Thyroid gland (tissue), 4 donors: ENCODE results near the gene P2RY2. TPM values are rescaled to one million over a fixed set of nuclear protein-coding genes. Genes with fewer than 3 reads are reported as not detected.
A peak's percentile ranks its signal among the peaks of the same experiment; 100 is the strongest.
"Not testable (repeated sequence)": the region's sequence is repeated elsewhere in the genome, so short reads cannot be mapped to it uniquely, and the experiment has no call there.

ENCODE experiments used
- DNase-seq, 2 donors: peaks; one replicate each; pipeline ENCODE4 v3.0.0-alpha.2; 2019
- H3K27ac ChIP-seq, 3 donors: fragments of 200-600 bp; sonication (generic); 1 replicate in 2 of 3; 2 replicates in 1 of 3; pipeline ENCODE4 v1.5.1; 2016 to 2019; ENCODE audit warnings: mild to moderate bottlenecking in 1 of 3, moderate library complexity in 1 of 3
- H3K27me3 ChIP-seq: fragments of 200-600 bp; sonication (generic); one replicate; pipeline ENCODE4 v1.5.1; 2019
- H3K36me3 ChIP-seq, 2 donors: fragments of 200-600 bp; sonication (generic); one replicate each; pipeline ENCODE4 v1.5.1; 2016 to 2019
- H3K4me1 ChIP-seq, 2 donors: fragments of 200-600 bp; sonication (generic); one replicate each; pipeline ENCODE4 v1.5.1; 2017 to 2019
- H3K4me3 ChIP-seq, 3 donors: fragments of 200-600 bp; sonication (generic); replicated peaks in 1 of 3; 1 replicate in 2 of 3; 2 replicates in 1 of 3; pipeline ENCODE4 v1.5.1; 2016; ENCODE audit warnings: mild to moderate bottlenecking in 1 of 3
- H3K9me3 ChIP-seq: fragments of 200-600 bp; sonication (generic); one replicate; pipeline ENCODE4 v1.5.1; 2017
- POLR2A ChIP-seq, 2 donors: fragments of 450-650 bp; IDR thresholded peaks; one replicate each; pipeline ENCODE4 v1.6.1; 2017; ENCODE audit warnings: antibody characterized with exemption in 2 of 2, mild to moderate bottlenecking in 2 of 2, moderate library complexity in 1 of 2
- WGBS, 2 donors: methylation state at CpG; one replicate each; pipeline ENCODE4 v1.1.5; 2017; 5-methylcytosine and 5-hydroxymethylcytosine counted together
- intact Hi-C: fragments of 100-400 bp; cut with DNase I; formaldehyde crosslinking; loops from one replicate; pipeline ENCODE4 v1.15.1; 2023
- total RNA-seq, 4 donors: library from RNA; depleted of rRNA; stranded (reverse); fragments of >200 nt; gene quantifications; one replicate each; pipeline ENCODE4 v1.2.3, GENCODE V29; 2016
- TF ChIP-seq, protein P1 (sequence below), 6 experiments: fragments of 200-600 bp in 3 of 6; fragments of 450-650 bp in 3 of 6; sonication (generic) in 3 of 6; IDR thresholded peaks; one replicate each; pipeline ENCODE4 v1.5.1; 2016 to 2019; ENCODE audit warnings: antibody characterized with exemption in 6 of 6, mild to moderate bottlenecking in 2 of 6, inconsistent platforms in 1 of 6, moderate library complexity in 1 of 6

The P2RY2 gene
- total RNA-seq, 4 donors from 2014 or later, result 29.3 to 38.1 (median 37.7) TPM

DNA sequence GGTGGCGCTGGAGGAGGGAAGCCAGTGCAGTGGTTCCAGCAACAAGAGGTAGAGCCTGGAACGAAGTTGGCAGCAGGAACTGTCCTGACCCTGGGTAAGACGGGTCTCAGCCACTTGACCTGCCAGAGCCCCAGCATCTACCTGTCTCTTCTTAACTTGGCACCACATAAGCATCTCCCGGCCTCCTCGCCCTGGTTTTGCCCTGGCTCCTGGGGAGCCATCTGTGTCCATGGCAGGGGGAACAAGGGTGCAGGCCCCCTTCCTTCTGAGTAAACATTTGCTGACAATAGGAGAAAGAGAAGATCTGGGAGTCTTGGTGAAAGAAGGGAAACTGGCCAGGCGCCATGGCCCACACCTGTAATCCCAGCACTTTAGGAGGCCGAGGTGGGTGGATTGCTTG lies 12.8 kb downstream of the P2RY2 start:
- Histone ChIP-seq H3K27ac (no peak overlapping the region), H3K36me3 (peaks cover 11 to 13% of the 10 kb centered on the region in 2 donors), H3K4me3 (no peak overlapping the region), H3K27me3 (no peaks in the 10 kb centered on the region), H3K9me3 (no peaks in the 10 kb centered on the region), H3K4me1 (peaks cover 28 to 31% of the 10 kb centered on the region in 2 donors)
- TF ChIP-seq, protein P1, sequence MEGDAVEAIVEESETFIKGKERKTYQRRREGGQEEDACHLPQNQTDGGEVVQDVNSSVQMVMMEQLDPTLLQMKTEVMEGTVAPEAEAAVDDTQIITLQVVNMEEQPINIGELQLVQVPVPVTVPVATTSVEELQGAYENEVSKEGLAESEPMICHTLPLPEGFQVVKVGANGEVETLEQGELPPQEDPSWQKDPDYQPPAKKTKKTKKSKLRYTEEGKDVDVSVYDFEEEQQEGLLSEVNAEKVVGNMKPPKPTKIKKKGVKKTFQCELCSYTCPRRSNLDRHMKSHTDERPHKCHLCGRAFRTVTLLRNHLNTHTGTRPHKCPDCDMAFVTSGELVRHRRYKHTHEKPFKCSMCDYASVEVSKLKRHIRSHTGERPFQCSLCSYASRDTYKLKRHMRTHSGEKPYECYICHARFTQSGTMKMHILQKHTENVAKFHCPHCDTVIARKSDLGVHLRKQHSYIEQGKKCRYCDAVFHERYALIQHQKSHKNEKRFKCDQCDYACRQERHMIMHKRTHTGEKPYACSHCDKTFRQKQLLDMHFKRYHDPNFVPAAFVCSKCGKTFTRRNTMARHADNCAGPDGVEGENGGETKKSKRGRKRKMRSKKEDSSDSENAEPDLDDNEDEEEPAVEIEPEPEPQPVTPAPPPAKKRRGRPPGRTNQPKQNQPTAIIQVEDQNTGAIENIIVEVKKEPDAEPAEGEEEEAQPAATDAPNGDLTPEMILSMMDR (IDR thresholded peaks at IDR 0.05), result no peak
- no peak for TF ChIP-seq POLR2A (IDR thresholded peaks at IDR 0.05)
- 83 to 93% methylated on average over 7 of the region's 7 CpGs for WGBS, 2 donors
- peak in 1 of 2 donors; percentile 2 for DNase-seq
- intact Hi-C loops, result no loop called here

DNA sequence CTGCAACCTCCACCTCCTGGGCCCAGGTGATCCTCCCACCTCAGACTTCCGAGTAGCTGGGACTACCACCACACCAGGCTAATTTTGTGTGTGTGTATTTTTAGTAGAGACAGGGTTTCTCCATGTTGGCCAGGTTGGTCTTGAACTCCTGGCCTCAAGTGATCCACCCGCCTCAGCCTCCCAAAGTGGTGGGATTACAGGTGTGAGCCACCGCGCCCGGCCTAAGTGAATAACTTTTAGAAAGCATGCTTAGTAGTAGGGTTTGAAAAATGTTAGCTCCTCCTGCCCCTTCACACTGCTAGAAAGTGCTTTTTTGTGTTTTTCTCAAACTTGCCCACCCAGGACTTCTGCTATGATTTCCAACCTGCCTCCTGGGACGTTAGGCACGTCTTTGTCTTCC lies 14.4 kb downstream of the P2RY2 start:
- Histone ChIP-seq H3K36me3 (peaks cover 11 to 14% of the 10 kb centered on the region in 2 donors), H3K4me1 (peaks cover 13 to 20% of the 10 kb centered on the region in 2 donors)
- DNase-seq, H3K4me3 ChIP-seq, H3K27me3 ChIP-seq, intact Hi-C loops, H3K27ac ChIP-seq, H3K9me3 ChIP-seq: not testable (repeated sequence)
- 93 to 96% methylated on average over 7 of the region's 7 CpGs for WGBS, 2 donors

DNA sequence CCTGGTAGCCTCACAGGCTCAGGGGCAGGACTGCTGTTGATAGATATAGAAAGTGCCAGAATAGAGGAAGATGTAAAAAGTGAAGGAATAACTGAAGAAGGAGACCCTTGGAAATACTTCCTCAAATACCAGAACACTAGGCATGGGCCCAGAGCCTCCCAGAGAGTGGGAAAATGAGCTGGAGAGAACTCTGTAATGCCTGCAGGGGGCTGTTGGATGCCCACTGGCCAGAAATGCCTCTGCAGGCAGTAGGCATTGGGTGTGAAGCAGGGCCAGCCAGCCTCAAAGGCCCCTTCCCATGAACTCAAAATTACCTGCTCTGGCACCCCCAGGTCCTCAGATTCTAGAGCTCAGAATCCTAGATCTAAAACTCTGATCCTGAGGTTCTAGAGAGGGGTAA lies 15.1 kb downstream of the P2RY2 start:
- no peak for DNase-seq
- no peaks in the 10 kb centered on the region for H3K9me3 ChIP-seq
- intact Hi-C loops, result no loop called here

DNA sequence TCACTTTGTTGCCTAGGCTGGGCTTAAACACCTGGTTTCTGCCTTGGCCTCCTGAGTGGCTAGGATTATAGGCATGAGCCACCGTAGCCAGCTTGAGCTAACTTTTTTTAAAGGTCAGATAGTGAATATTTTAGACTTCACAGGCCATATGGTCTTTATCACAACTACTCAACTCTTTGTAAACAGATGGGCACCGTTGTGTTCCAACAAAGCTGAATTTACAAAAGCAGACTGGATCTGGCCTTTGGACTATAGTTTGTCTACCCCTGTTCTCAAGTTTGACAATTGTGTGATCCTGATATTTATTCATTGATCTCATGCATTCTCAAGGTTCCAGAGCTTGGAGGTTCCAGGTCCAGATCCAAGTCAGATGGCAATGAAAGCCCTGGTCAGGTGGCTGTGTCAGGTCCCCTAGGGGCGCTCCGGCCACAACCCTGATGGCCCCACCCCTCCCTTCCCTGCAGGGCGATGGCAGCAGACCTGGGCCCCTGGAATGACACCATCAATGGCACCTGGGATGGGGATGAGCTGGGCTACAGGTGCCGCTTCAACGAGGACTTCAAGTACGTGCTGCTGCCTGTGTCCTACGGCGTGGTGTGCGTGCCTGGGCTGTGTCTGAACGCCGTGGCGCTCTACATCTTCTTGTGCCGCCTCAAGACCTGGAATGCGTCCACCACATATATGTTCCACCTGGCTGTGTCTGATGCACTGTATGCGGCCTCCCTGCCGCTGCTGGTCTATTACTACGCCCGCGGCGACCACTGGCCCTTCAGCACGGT lies 15.8 kb downstream of the P2RY2 start:
- TF ChIP-seq POLR2A (IDR thresholded peaks at IDR 0.05), result no peak
- TF ChIP-seq, protein P1 (IDR thresholded peaks at IDR 0.05), result no peak
- no peaks in the 10 kb centered on the region for H3K27me3 ChIP-seq
- no peaks in the 10 kb centered on the region for H3K9me3 ChIP-seq
- intact Hi-C loops, result no loop called here
- peaks cover 4 to 6% of the 10 kb centered on the region in 2 donors for H3K4me1 ChIP-seq
- H3K27ac ChIP-seq, result no peak overlapping the region
- peaks cover 11 to 18% of the 10 kb centered on the region in 2 donors for H3K36me3 ChIP-seq
- DNase-seq, result peak in 1 of 2 donors; percentile 1
- H3K4me3 ChIP-seq, result no peak overlapping the region
- 93 to 95% methylated on average over 22 to 23 of the region's 23 CpGs for WGBS, 2 donors

More for the DNA sequence above, 15.1 kb downstream of the P2RY2 start:
- Histone ChIP-seq H3K27ac (no peak overlapping the region), H3K4me1 (peaks cover 10 to 13% of the 10 kb centered on the region in 2 donors), H3K4me3 (no peak overlapping the region), H3K27me3 (no peaks in the 10 kb centered on the region), H3K36me3 (peaks cover 11 to 18% of the 10 kb centered on the region in 2 donors)
- TF ChIP-seq, protein P1 (IDR thresholded peaks at IDR 0.05), result no peak
- TF ChIP-seq POLR2A (IDR thresholded peaks at IDR 0.05), result no peak

DNA sequence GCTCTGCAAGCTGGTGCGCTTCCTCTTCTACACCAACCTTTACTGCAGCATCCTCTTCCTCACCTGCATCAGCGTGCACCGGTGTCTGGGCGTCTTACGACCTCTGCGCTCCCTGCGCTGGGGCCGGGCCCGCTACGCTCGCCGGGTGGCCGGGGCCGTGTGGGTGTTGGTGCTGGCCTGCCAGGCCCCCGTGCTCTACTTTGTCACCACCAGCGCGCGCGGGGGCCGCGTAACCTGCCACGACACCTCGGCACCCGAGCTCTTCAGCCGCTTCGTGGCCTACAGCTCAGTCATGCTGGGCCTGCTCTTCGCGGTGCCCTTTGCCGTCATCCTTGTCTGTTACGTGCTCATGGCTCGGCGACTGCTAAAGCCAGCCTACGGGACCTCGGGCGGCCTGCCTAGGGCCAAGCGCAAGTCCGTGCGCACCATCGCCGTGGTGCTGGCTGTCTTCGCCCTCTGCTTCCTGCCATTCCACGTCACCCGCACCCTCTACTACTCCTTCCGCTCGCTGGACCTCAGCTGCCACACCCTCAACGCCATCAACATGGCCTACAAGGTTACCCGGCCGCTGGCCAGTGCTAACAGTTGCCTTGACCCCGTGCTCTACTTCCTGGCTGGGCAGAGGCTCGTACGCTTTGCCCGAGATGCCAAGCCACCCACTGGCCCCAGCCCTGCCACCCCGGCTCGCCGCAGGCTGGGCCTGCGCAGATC lies 16.5 kb downstream of the P2RY2 start:
- 94 to 95% methylated on average over 54 to 56 of the region's 56 CpGs for WGBS, 2 donors
- Histone ChIP-seq H3K4me3 (no peak overlapping the region), H3K27ac (no peak overlapping the region), H3K36me3 (peaks cover 11 to 18% of the 10 kb centered on the region in 2 donors), H3K4me1 (peaks cover 0 to under 1% of the 10 kb centered on the region in 2 donors), H3K9me3 (no peaks in the 10 kb centered on the region), H3K27me3 (no peaks in the 10 kb centered on the region)
- intact Hi-C loops, result loop anchor here (5.0 kb wide), 1 partner anchor 47 kb away; no protein-coding TSS in a partner anchor
- no peak for TF ChIP-seq POLR2A (IDR thresholded peaks at IDR 0.05)
- TF ChIP-seq, protein P1 (IDR thresholded peaks at IDR 0.05), result no peak
- DNase-seq, result peak; percentile 0
